CD14-positive monocyte (primary cell): Measurements from ENCODE around the gene CCND3. TPM values are rescaled to one million over a fixed set of nuclear protein-coding genes. Genes with fewer than 3 reads are reported as not detected.

Experiments
- DNase-seq, 3 donors: peaks; one replicate each; pipeline ENCODE4 v3.0.0-alpha.2; 2011 to 2022
- H2AFZ ChIP-seq: 2 replicates; pipeline ENCODE4 v1.6.0; 2012; ENCODE audit warnings: mild to moderate bottlenecking, low read depth, low read length, inconsistent platforms; ENCODE audit not compliant: insufficient read depth, poor library complexity, severe bottlenecking
- H3K27ac ChIP-seq, 2 donors: 1 replicate in 1 of 2; 2 replicates in 1 of 2; pipeline ENCODE4 v1.5.1; 2012 to 2013; ENCODE audit warnings: low read length in 2 of 2, control low read depth in 1 of 2, inconsistent platforms in 1 of 2, low read depth in 1 of 2, mild to moderate bottlenecking in 1 of 2
- H3K27me3 ChIP-seq, 2 donors: one replicate each; pipeline versions ENCODE4 v1.6.0 to v1.6.1; 2011 to 2013; ENCODE audit warnings: low read length in 2 of 2; ENCODE audit not compliant: control insufficient read depth in 2 of 2, insufficient read depth in 2 of 2
- H3K36me3 ChIP-seq, 2 donors: replicated peaks in 1 of 2; 1 replicate in 1 of 2; 2 replicates in 1 of 2; pipeline versions ENCODE4 v1.5.1 to v1.6.1; 2012 to 2013; ENCODE audit warnings: low read length in 2 of 2, control low read depth in 1 of 2, inconsistent platforms in 1 of 2, mild to moderate bottlenecking in 1 of 2; ENCODE audit not compliant: insufficient read depth in 2 of 2, control insufficient read depth in 1 of 2
- H3K4me1 ChIP-seq, 2 donors: 1 replicate in 1 of 2; 2 replicates in 1 of 2; pipeline versions ENCODE4 v1.5.1 to v1.6.1; 2012 to 2013; ENCODE audit warnings: low read length in 2 of 2, control low read depth in 1 of 2, inconsistent platforms in 1 of 2, mild to moderate bottlenecking in 1 of 2, moderate library complexity in 1 of 2; ENCODE audit not compliant: insufficient read depth in 2 of 2, control insufficient read depth in 1 of 2
- H3K4me2 ChIP-seq: replicated peaks from 2 replicates; pipeline ENCODE3; 2012; ENCODE audit warnings: low read length, moderate library complexity, mild to moderate bottlenecking; ENCODE audit not compliant: poor library complexity, severe bottlenecking; ENCODE audit errors: extremely low read depth
- H3K4me3 ChIP-seq, 3 experiments: fragments of 200-600 bp in 1 of 3; sonication (generic) in 1 of 3; replicated peaks in 1 of 3; 1 replicate in 2 of 3; 2 replicates in 1 of 3; pipeline ENCODE4 v1.5.1; 2011 to 2013; ENCODE audit warnings: low read length in 3 of 3, mild to moderate bottlenecking in 3 of 3, control low read depth in 2 of 3, low read depth in 2 of 3, inconsistent platforms in 1 of 3, moderate library complexity in 1 of 3
- H3K79me2 ChIP-seq: 2 replicates; pipeline ENCODE4 v1.6.0; 2012; ENCODE audit warnings: mild to moderate bottlenecking, control low read depth, inconsistent platforms, low read length, moderate library complexity; ENCODE audit not compliant: insufficient read depth
- H3K9ac ChIP-seq: 2 replicates; pipeline ENCODE4 v1.6.0; 2017; ENCODE audit warnings: low read length, mild to moderate bottlenecking; ENCODE audit not compliant: insufficient read depth, poor library complexity, severe bottlenecking
- H3K9me3 ChIP-seq, 2 donors: replicated peaks in 1 of 2; 1 replicate in 1 of 2; 2 replicates in 1 of 2; pipeline versions ENCODE4 v1.5.1 to v1.6.1; 2012 to 2013; ENCODE audit warnings: low read length in 2 of 2, control low read depth in 1 of 2; ENCODE audit not compliant: control insufficient read depth in 1 of 2, insufficient read depth in 1 of 2
- H4K20me1 ChIP-seq: 2 replicates; pipeline ENCODE4 v1.6.0; 2012; ENCODE audit warnings: mild to moderate bottlenecking, low read length, control low read depth, moderate library complexity; ENCODE audit not compliant: insufficient read depth
- H3K27ac Mint-ChIP-seq, 7 donors: one replicate each; pipeline ENCODE4 v1.8.0; 2020; ENCODE audit warnings: mild to moderate bottlenecking in 7 of 7, mixed read lengths in 7 of 7, moderate library complexity in 6 of 7, inconsistent platforms in 2 of 7
- H3K27me3 Mint-ChIP-seq, 3 donors: one replicate each; pipeline ENCODE4 v1.8.0; 2021 to 2022; ENCODE audit warnings: low read depth in 3 of 3, mild to moderate bottlenecking in 3 of 3, mixed read lengths in 3 of 3, moderate library complexity in 3 of 3, inconsistent platforms in 1 of 3
- H3K36me3 Mint-ChIP-seq, 2 donors: one replicate each; pipeline ENCODE4 v1.8.0; 2020; ENCODE audit warnings: mixed read lengths in 2 of 2, inconsistent platforms in 1 of 2, mild to moderate bottlenecking in 1 of 2
- H3K4me1 Mint-ChIP-seq: one replicate; pipeline ENCODE4 v1.8.0; 2020; ENCODE audit warnings: mild to moderate bottlenecking, mixed read lengths
- H3K4me3 Mint-ChIP-seq, 2 donors: one replicate each; pipeline ENCODE4 v1.8.0; 2020; ENCODE audit warnings: mild to moderate bottlenecking in 2 of 2, mixed read lengths in 2 of 2, moderate library complexity in 1 of 2
- H3K9me3 Mint-ChIP-seq, 7 donors: one replicate each; pipeline ENCODE4 v1.8.0; 2020 to 2022; ENCODE audit warnings: mixed read lengths in 7 of 7, mild to moderate bottlenecking in 6 of 7, moderate library complexity in 6 of 7, inconsistent platforms in 2 of 7
- WGBS: methylation state at CpG from one replicate; pipeline ENCODE4 v1.1.5; 2013; ENCODE audit warnings: missing lambda C conversion rate; ENCODE audit not compliant: insufficient coverage; 5-methylcytosine and 5-hydroxymethylcytosine counted together
- intact Hi-C, 2 donors: fragments of 100-400 bp; cut with micrococcal nuclease; formaldehyde crosslinking; loops; one replicate each; pipeline versions ENCODE4 v1.15.0 to v1.15.1; 2023
- polyA plus RNA-seq, 3 donors: library from polyadenylated mRNA; depleted of rRNA in 1 of 3; unstranded in 2 of 3; stranded (reverse) in 1 of 3; fragments of 300-500 nt in 2 of 3; fragments of >200 nt in 1 of 3; fragmentation: Illumina TruSeq in 2 of 3; gene quantifications; 1 replicate in 2 of 3; 2 replicates in 1 of 3; pipeline ENCODE4 v1.2.3, GENCODE V29; 2012 to 2021
- TF ChIP-seq, protein P1 (sequence below): fragments of 200-600 bp; IDR thresholded peaks from one replicate; pipeline ENCODE4 v1.8.0; 2022; ENCODE audit warnings: antibody characterized with exemption, mild to moderate bottlenecking

Gene CCND3
- polyA plus RNA-seq, 3 donors: 166 to 273 (median 259) TPM

DNA sequence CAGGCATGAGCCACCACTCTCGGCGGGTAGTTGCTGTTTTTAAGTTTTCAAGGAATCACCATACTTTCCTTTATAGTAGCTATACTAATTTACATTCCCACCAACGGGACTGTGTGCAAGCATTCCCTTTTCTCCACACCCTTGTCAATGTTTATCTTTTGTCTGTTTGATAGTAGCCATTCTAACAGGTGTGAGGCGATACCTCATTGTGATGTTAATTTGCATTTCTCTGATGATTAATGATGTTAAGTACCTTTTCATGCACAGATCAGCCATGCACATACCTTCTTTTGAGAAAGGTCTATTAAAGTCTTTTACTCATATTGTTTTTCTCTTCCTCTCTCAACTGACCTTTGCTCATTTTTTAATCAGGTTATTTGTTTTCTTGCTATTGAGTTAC is 43.0 kb upstream of the CCND3 start:
- Mint-ChIP-seq H3K4me3 (no peak overlapping the region), H3K9me3 (peaks cover 0 to 2% (median 0%) of the 10 kb centered on the region in 7 donors), H3K4me1 (peaks cover 9% of the 10 kb centered on the region), H3K36me3 (no peaks in the 10 kb centered on the region), H3K27ac (no peak overlapping the region), H3K27me3 (peaks cover 0 to 4% (median 2%) of the 10 kb centered on the region in 3 donors)
- no peaks in the 10 kb centered on the region for H3K27me3 ChIP-seq
- H3K4me3 ChIP-seq: no peak overlapping the region
- no peak overlapping the region for H3K9ac ChIP-seq
- H3K27ac ChIP-seq: no peak overlapping the region
- WGBS: no CpG with 5 or more reads among the region's 4 CpGs
- DNase-seq: no peak
- TF ChIP-seq, protein P1, sequence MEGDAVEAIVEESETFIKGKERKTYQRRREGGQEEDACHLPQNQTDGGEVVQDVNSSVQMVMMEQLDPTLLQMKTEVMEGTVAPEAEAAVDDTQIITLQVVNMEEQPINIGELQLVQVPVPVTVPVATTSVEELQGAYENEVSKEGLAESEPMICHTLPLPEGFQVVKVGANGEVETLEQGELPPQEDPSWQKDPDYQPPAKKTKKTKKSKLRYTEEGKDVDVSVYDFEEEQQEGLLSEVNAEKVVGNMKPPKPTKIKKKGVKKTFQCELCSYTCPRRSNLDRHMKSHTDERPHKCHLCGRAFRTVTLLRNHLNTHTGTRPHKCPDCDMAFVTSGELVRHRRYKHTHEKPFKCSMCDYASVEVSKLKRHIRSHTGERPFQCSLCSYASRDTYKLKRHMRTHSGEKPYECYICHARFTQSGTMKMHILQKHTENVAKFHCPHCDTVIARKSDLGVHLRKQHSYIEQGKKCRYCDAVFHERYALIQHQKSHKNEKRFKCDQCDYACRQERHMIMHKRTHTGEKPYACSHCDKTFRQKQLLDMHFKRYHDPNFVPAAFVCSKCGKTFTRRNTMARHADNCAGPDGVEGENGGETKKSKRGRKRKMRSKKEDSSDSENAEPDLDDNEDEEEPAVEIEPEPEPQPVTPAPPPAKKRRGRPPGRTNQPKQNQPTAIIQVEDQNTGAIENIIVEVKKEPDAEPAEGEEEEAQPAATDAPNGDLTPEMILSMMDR: no peak
- no peaks in the 10 kb centered on the region for H3K9me3 ChIP-seq
- H2AFZ ChIP-seq: no peak overlapping the region
- H4K20me1 ChIP-seq: no peaks in the 10 kb centered on the region
- H3K79me2 ChIP-seq: no peaks in the 10 kb centered on the region
- intact Hi-C loops: no loop called here
- H3K4me1 ChIP-seq: peaks cover 0 to 3% of the 10 kb centered on the region in 2 donors
- no peaks in the 10 kb centered on the region for H3K36me3 ChIP-seq
- no peak overlapping the region for H3K4me2 ChIP-seq

DNA sequence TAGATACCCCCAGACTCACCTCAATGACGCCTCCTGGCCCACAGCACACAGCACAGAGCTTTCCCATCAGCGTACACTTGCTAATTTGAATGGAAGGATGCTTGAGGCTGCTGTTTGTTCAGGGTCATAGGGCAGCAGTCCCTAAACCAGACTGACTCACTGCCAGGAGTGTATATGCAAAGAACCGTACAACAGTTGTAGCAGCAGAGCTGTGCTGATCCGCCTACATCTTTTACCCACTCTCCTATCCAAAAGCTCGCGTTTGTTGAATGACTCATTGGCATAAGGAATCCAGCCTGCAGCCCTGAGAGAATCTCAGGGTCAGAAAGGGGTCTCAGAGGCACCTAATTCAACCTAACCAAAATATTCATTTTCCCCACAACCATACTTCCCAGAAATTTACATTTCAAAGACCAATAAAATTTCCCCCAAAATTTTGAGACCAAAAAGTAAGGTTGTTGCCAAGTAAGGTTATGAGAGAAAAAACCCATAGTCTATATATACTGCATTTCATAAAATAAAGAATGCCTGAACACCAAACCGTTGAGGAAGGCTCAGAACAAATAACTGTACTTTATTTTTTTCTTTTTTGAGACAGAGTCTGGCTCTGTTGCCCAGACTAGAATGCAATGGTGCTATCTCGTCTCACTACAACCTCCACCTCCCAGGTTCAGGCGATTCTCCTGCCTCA is 35.3 kb upstream of the CCND3 start:
- peaks cover 0 to 2% (median 0%) of the 10 kb centered on the region in 7 donors for H3K9me3 Mint-ChIP-seq
- Histone ChIP-seq H3K36me3 (no peaks in the 10 kb centered on the region), H3K27ac (no peak overlapping the region), H4K20me1 (no peaks in the 10 kb centered on the region), H2AFZ (no peak overlapping the region), H3K4me2 (no peak overlapping the region), H3K27me3 (no peaks in the 10 kb centered on the region), H3K79me2 (no peaks in the 10 kb centered on the region), H3K4me1 (peaks cover 0 to 3% of the 10 kb centered on the region in 2 donors), H3K9me3 (no peaks in the 10 kb centered on the region), H3K9ac (no peak overlapping the region), H3K4me3 (no peak overlapping the region)
- peaks cover 6% of the 10 kb centered on the region for H3K4me1 Mint-ChIP-seq
- WGBS: 75% methylated on average over 4 of the region's 9 CpGs
- H3K27ac Mint-ChIP-seq: no peak overlapping the region
- no peak for DNase-seq
- H3K4me3 Mint-ChIP-seq: no peak overlapping the region
- H3K36me3 Mint-ChIP-seq: no peaks in the 10 kb centered on the region
- peaks cover 0 to 3% (median 1%) of the 10 kb centered on the region in 3 donors for H3K27me3 Mint-ChIP-seq
- intact Hi-C loops: no loop called here
- TF ChIP-seq, protein P1: no peak
